ENCODE results near the gene HNRNPA3.

The HNRNPA3 gene

DNA sequence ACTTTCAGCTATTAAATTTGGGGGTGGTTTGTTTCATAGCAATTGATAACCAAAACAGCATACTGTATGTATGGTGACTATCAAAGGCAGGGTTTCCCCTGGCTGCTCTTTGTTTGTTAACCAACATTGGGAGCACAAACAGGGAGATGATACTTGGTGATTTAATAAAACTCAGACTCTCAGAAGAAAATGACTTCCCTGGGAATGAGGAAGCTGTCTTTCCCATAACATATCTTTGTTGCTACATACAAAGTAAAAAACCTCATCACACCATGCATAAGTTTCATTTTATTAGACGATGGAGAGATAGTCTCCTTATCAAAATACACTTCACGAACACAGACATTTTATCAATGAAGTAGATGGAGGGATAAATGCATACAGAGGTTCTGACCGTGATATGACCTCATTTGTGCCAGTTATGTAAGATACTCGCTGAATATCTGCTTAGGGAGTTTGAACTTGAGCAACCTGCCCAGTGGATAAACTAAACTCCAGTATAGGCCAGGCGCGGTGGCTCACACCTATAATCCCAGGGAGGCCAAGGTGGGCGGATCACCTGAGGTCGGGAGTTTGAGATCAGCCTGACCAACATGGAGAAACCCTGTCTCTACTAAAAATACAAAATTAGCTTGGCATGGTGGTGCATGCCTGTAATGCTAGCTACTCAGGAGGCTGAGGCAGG is 55.7 kb downstream of the HNRNPA3 start:
- no peak overlapping the region for H3K27ac ChIP-seq
- no peak for TF ChIP-seq Cebpa-rat (IDR thresholded peaks at IDR 0.05)

DNA sequence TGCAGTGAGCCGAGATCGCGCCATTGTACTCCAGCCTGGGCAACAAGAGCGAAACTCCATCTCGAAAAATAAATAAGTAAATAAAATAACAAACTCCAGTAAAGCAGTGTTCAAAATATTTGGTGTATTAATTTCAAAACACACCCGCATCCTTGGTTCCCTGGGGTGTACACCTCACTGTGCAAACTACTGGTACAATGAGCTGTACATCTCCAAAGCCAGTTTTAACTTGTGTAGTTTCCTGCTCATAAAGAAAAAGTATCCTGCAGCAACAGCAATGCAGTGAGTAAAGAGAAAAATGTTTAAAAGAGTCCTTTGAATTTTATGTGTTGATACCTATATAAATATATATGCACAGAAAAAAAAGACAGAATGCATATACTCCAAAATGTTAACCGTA is 56.3 kb downstream of the HNRNPA3 start:
- H3K4me3 ChIP-seq = no peak overlapping the region
- no peaks in the 10 kb centered on the region for H4K20me1 ChIP-seq
- no peak overlapping the region for H3K9ac ChIP-seq
- no peak overlapping the region for H3K4me2 ChIP-seq
- H3K27me3 ChIP-seq = no peaks in the 10 kb centered on the region
- H3K36me3 ChIP-seq = no peaks in the 10 kb centered on the region
- no peaks in the 10 kb centered on the region for H3K9me3 ChIP-seq
- H3K27ac ChIP-seq = no peak overlapping the region
- H3K4me1 ChIP-seq = peaks cover 15% of the 10 kb centered on the region
- TF ChIP-seq Cebpa-rat (IDR thresholded peaks at IDR 0.05) = no peak

More for the DNA sequence above, 55.7 kb downstream of the HNRNPA3 start:
- Histone ChIP-seq H3K4me1 (peaks cover 15% of the 10 kb centered on the region), H4K20me1 (no peaks in the 10 kb centered on the region), H3K4me3 (no peak overlapping the region), H3K4me2 (no peak overlapping the region), H3K9ac (no peak overlapping the region), H3K36me3 (no peaks in the 10 kb centered on the region), H3K27me3 (no peaks in the 10 kb centered on the region), H3K9me3 (no peaks in the 10 kb centered on the region)

DNA sequence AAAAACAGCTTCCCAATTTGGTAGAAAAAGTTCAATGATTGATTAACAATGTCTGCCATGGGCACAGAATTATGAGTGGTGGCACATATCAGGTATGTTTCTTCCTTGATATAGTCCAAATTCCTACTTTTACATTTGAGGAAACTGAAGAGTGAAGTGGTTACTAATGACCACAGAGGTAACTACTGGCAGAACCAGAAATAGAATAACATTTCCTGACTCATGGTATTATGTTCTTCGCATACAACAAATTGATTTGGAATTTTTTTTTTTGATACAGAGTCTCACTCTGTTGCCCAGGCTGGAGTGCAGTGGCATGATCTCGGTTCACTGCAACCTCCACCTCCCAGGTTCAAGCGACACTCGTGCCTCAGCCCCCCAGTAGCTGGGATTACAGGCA is 57.9 kb downstream of the HNRNPA3 start:
- H3K4me2 ChIP-seq = no peak overlapping the region
- H4K20me1 ChIP-seq = no peaks in the 10 kb centered on the region
- no peaks in the 10 kb centered on the region for H3K9me3 ChIP-seq
- no peak overlapping the region for H3K4me3 ChIP-seq
- no peak for TF ChIP-seq Cebpa-rat (IDR thresholded peaks at IDR 0.05)
- no peaks in the 10 kb centered on the region for H3K27me3 ChIP-seq
- no peak overlapping the region for H3K9ac ChIP-seq
- H3K27ac ChIP-seq = no peak overlapping the region
- no peaks in the 10 kb centered on the region for H3K36me3 ChIP-seq
- peaks cover 15% of the 10 kb centered on the region for H3K4me1 ChIP-seq

DNA sequence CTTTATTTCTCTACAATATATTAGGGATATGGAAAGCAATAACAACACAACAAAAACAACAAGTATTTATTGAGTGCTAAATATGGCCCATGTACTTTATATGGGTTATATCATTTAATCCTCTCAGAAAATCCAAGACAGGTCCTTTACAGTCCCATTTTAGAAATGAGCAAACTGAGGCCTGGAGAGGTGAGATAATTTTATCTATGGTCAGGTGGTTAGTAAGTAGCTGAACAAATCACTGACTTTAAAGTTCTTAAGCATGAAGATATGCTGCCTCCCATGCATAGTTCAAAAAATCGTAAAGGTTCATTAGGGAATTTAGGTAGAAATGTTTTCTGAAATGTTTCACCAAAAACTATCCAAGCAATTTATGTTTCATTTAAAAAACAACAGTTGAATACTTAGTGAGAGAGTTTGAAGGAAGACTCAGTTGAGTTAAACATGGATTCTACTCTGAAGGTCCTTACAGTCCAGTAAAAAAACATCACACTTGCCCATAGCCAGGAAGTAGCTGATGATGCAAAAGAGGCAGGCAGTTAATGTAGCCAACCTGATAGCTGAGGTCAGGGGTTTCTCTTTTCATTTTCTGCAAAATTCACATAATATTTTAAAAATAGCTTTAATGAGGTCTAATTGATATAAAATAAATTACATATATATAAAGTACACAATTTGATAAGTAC is 59.5 kb downstream of the HNRNPA3 start:
- Histone ChIP-seq H3K4me3 (no peak overlapping the region), H3K9me3 (no peaks in the 10 kb centered on the region), H4K20me1 (no peaks in the 10 kb centered on the region), H3K36me3 (no peaks in the 10 kb centered on the region), H3K4me2 (no peak overlapping the region), H3K9ac (no peak overlapping the region), H3K27me3 (no peaks in the 10 kb centered on the region), H3K4me1 (no peaks in the 10 kb centered on the region), H3K27ac (no peak overlapping the region)
- no peak for TF ChIP-seq Cebpa-rat (IDR thresholded peaks at IDR 0.05)

DNA sequence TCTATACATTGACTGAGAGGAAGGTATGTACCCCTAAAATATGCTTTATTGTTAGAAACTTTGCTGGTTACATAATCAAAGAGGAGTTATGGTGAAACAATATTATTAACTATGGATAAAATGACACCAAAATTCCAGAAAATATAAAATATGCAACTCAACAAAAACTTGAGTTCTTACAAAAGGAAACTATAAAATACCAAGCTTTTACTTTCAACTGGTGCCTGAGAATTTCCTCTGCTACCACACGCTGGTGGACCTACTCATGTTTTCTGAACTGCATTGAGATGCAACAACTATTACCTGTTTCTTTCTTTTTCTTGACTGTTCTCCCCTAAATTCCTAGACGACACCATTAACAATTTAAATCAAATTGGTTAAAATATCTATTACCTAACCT is 60.2 kb downstream of the HNRNPA3 start:
- Histone ChIP-seq H3K36me3 (no peaks in the 10 kb centered on the region), H3K27me3 (no peaks in the 10 kb centered on the region), H3K27ac (no peak overlapping the region), H4K20me1 (no peaks in the 10 kb centered on the region), H3K4me2 (no peak overlapping the region), H3K4me1 (no peaks in the 10 kb centered on the region), H3K9me3 (no peaks in the 10 kb centered on the region), H3K4me3 (no peak overlapping the region), H3K9ac (no peak overlapping the region)
- no peak for TF ChIP-seq Cebpa-rat (IDR thresholded peaks at IDR 0.05)

DNA sequence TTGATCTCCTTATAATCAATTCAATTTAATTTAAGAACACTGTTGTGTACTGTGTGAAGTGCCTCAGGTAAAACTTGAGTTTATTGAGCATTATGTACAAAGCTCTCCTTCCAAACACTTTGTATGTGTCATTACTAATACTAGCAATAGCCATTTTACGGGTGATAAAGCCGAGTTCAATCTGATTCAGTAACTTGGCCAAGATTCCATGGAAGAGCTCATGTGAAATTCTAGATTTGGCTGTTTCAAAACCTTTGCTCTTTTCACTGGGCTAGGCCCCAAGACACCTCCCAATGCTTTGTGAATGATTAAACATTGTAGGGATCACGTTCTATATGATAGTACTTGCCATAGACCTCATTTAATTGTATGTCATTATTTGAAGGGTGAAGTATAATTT is 60.8 kb downstream of the HNRNPA3 start:
- Histone ChIP-seq H3K4me2 (no peak overlapping the region), H3K27ac (no peak overlapping the region), H3K36me3 (no peaks in the 10 kb centered on the region), H3K27me3 (no peaks in the 10 kb centered on the region), H3K9me3 (no peaks in the 10 kb centered on the region), H3K4me1 (no peaks in the 10 kb centered on the region), H3K9ac (no peak overlapping the region), H4K20me1 (no peaks in the 10 kb centered on the region), H3K4me3 (no peak overlapping the region)
- no peak for TF ChIP-seq Cebpa-rat (IDR thresholded peaks at IDR 0.05)

All from BLaER1 (cell line).